ENCODE measurements around the gene NBPF19.
"Not testable (repeated sequence)": the region's sequence is repeated elsewhere in the genome, so short reads cannot be mapped to it uniquely, and the experiment has no call there.

The NBPF19 gene

GRCh38 chr1:149474745-149475144 is at the start of gene NBPF19:
Gene NBPF19, plus strand, starts transcription at chr1:149475045. Its CDS starts 888 bp downstream, at chr1:149475933.
- not testable (repeated sequence) for DNase-seq

- DNase-seq, result not testable (repeated sequence)
Observed at GRCh38 chr1:149428317-149428716, 46.5 kb upstream of the NBPF19 start.

- not testable (repeated sequence) for DNase-seq
Observed at GRCh38 chr1:149445451-149445850, 29.4 kb upstream of the NBPF19 start.

GRCh38 chr1:149452196-149452595 is 22.6 kb upstream of the NBPF19 start:
- not testable (repeated sequence) for DNase-seq

GRCh38 chr1:149452652-149453051 is 22.2 kb upstream of the NBPF19 start:
- DNase-seq, result not testable (repeated sequence)

- peak; percentile 34 for DNase-seq
Observed at GRCh38 chr1:149558350-149558825, 83.5 kb downstream of the NBPF19 start.

- DNase-seq, result not testable (repeated sequence)
Observed at GRCh38 chr1:149561806-149562205, 87.0 kb downstream of the NBPF19 start.

GRCh38 chr1:149565485-149565884 is 90.6 kb downstream of the NBPF19 start:
- DNase-seq, result not testable (repeated sequence)

GRCh38 chr1:149572763-149573162 is 97.9 kb downstream of the NBPF19 start:
- DNase-seq, result not testable (repeated sequence)

- peak; percentile 51 for DNase-seq
Observed at GRCh38 chr1:149585592-149585991, 110.7 kb downstream of the NBPF19 start.
